GM18909 (cell line): Measurements from ENCODE around the gene TMCC1.
"Not testable (repeated sequence)": the region's sequence is repeated elsewhere in the genome, so short reads cannot be mapped to it uniquely, and the experiment has no call there.

Experiments
- ATAC-seq: cut with Tn5 transposase; IDR thresholded peaks from one replicate; pipeline ENCODE4 v1.9.1; 2021; ENCODE audit warnings: mild to moderate bottlenecking; ENCODE audit not compliant: unreplicated experiment, poor library complexity

TMCC1 gene

DNA sequence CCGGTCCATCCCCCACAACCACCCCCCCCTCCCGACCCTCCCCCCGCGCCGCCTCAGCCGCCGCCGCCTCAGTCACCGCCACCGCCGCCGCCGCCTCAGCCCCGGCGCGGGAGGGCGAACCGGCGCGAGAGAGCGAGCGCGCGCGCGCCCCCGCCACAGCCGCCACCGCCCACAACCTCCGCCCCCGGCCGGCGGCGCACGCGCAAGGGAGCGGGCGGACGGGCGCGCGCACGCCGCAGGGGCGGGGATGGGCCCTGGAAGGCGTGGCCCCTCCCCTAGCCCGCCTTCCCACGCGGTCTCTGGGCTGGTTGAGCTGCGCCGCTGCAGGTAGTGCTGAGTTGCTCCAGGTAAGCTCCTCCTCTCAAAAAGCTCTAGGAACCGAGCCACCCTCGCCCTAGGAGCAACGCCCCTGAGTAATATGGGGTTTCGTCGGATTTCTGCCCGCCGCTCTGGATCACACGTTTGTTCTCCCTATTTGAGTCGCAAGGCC, at the start of gene TMCC1:
Gene TMCC1 (minus strand): TSS at position 131 of the 490 bp plus-strand sequence.
- peak; percentile 82 for ATAC-seq

DNA sequence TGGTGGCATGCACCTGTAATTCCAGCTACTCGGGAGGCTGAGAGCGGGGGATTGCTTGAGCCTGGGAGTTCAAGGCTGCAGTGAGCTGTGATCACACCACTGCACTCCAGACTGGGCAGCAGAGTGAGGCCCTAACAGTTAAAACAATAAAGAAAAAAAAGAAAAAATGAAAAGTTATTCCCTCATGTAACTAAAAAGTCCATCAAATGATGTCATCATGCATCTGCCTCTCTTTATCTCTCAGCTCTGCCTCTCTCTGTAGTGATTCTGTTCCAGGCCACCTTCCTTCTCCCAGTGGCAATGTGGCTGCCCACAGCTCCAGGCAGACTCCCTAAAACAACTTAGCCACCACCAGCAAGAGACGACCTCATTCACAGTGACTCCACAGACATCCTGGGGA, 49.5 kb upstream of the TMCC1 start:
- ATAC-seq = no peak

DNA sequence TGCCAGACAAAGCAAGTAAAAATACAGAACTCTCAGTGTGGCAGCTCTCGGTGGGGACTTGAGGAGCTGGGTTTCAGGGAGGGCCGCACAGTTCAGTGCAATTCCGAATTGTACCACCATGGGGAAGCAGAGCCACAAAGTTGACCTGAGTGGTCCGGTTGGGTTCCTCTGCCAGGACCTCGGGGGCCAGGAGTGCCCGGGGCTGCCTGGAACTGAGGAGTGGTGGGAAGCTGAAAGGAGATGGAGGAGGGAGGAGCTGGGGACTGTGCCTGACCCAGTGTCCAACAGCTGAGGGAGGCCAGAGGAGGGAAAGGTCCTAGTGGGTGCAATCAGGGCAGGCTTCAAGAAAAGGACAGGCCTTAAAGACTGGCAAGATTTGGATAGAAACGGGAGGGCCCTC, 48.8 kb upstream of the TMCC1 start:
- ATAC-seq = no peak

DNA sequence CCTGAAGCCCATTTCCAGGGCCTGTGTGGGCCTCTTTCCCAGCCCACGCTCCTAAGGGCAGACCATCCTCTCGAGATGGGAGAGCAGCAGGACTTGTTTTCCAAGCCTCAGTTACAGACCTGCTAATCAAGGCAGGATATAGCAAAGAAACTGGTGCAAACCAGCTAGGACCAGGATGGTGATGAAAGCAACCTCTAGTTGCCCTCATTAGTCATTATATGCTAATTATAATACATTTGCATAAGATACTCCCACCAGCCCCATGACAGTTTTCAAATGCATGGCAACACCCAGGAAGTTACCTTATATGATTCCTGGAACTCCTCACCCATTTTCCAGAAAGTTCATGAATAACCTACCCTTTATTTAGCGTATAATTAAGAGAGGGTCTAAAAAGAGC, 46.6 kb upstream of the TMCC1 start:
- no peak for ATAC-seq

DNA sequence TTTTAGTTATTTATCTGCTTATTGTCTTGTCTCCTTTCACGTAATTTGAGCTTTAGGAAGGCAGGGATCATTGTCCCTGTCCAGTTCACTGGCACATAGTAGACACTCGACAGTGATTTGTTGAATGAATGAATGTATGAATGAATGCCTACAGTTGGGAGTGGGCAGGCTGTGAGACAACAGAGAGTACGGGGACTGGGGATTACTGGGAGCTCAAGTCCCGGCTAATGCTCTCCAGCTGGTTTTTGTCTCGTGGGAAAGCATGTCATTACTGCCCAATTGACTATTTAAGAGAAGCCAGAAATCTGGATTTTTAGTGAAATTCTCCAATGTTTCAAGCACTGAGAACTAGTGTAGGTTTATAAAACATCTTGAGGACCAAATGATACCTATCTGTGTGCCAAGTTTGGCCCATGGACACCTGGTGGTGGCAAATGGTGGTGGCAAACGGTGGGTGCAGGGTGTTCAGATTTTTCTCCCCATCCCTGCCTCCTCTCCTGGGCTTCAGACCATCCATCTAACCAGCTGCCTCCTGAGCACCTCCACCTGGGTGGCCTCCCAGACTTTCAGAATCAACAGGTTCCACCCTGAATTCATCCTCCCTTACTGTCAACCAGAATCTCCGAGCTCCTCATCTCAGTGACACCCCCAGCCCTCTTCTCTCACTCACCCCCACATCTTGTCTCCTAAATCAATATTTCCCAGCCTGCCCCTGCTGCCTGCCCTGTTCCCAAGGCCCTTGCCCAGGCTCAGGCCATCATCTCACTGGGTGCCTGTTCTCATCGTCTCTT, 44.8 kb upstream of the TMCC1 start:
- ATAC-seq = no peak

DNA sequence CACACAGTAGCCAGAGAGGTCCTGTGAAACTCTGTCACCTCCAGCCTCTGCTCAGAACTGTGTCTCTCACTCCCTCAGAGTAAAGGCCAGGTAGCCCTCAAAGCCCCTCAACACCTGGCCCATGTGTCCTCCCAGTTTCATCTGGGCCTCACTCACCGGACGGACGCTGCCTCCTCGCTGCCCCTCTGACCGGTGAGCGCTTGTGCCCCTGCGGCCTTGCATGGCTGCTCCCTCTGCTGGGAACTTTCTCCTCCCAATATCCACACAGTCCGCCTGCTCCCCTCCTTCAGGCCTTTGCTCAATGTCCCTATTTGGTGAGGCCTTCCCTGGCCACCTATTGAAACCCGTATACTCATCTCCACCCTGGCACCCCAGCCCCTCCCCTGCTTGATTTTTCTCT, 44.2 kb upstream of the TMCC1 start:
- no peak for ATAC-seq

DNA sequence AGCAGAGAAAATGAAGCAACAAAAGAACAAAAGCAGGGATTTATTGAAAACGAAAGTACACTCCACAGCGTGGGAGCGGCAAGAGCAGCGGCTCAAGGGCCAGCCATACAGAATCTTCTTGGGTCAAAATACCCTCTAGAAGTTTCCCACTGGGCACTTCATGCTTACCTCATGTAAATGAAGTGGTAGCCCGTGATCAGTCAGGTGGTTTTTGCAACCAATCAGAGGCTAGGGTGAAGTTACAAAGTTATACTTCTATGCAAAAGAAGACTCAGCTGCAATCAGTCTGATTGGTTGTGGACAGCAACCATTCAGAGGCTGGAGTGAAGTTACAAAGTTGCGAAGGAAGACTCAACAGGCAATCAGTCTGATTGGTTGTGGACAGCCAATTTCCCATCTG, 43.2 kb upstream of the TMCC1 start:
- ATAC-seq = no peak

DNA sequence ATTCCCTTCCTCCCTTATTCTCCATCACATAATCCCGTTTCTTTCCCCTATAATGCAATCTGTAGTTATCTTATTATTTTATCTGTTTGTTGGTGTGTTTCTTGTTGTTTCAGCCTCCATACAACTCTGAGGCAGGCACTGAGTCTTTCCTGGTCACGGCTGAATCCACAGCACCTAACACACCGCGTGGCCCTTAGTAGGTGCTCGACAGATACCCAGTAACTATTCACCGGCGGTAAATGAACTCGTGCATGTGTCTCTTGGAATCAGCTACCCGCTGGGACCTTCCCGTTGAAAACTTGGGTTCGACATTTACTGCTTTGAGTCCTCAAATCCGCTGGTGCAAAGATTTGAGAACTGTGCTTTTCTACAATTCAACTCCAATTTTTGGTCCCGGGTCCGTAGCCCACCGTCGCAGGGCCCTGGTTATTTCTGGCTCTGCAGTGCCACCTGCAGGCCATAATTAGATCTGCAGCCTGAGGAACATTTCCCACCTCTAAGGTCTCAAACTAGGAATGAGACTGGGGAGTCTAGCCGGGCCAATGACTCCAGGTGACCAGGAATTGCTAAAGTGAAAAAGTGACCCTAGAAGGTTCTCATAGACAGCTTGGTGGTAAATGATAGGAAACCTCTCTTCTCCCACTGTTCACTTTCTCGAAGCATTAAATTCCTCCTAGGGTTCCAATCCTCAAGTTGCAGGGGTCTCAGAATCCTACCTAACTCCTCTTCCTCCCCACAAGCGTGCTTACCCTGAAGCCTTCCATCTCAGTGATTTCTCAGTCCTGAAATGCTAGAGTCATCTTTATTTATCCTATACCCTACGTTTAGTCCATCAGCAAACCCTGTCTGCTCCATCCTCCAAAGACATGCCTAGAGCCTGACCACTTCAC, 41.0 kb upstream of the TMCC1 start:
- ATAC-seq = no peak

DNA sequence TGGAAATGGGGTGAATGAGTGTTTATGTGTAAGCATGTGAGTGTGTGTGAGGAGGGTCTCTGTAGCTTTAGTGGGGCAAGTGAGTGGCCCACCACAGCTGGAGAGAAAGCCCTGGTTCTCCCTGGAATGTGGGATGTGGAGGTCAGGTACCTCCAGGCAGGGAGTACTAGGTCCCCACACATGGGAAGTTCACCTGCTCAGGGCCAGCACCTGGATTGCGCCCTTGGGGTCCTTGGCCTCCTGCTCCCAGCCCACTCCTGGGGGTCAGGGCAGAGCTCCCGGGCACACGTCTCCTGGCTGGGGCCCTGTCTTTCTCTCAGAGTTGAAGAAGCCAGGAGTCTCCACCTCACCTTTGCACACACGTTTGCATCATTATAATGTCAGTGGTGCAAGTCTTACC, 40.0 kb upstream of the TMCC1 start:
- no peak for ATAC-seq

DNA sequence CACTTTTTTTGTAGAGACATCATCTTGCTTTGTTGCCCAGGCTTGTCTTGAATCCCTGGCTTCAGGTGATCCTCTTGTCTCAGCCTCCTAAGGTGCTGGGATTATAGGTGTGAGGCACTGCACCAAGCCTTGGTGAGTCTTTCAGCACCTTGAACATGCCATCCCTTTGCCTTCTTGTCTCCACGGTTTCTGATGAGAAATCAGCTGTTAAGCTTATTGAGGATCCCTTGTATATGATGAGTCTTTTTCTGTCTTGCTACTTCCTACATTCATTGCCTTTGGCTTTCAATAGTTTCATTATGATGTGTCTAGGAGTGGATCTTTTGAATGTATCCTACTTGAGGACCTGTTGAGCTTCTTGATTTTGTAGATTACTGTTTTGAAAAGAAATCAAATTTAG, 35.9 kb upstream of the TMCC1 start:
- no peak for ATAC-seq

DNA sequence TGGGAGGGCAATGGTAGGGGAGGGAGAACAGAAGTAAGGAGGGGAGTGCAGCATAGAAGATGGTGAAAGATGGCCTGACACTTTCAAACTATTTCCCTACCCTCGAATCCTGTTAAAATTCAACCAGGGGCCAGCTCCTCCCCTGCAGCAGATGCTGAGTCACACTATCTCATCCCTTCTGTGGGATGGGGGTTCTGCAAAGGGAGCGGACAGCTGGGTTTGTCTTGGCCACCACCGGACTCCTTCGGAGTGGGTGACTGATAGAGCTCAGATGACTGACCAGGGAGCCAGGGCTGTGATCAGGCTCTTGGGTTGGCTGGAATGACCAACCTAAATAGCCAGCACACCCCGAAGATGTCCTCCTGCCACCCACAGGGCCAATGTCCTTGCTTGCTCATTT, 33.6 kb upstream of the TMCC1 start:
- no peak for ATAC-seq

DNA sequence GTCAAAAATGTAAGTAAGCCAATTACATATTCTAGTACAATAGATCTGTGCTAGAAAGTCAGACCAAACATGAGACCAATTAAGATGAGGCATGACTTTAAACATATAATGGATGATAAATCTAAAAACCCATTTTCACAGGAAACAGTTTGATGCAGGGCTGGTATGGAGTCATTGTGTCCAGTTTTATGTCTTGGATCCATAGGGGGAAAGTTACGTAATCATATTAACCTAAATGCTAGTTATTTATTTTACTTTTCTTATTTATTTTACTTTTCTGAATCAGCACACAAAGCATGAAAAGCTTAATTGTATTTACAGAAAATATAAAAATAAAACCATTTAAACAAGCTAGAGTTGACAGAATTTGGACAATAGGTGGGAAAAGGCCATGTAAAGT, 26.3 kb upstream of the TMCC1 start:
- no peak for ATAC-seq

DNA sequence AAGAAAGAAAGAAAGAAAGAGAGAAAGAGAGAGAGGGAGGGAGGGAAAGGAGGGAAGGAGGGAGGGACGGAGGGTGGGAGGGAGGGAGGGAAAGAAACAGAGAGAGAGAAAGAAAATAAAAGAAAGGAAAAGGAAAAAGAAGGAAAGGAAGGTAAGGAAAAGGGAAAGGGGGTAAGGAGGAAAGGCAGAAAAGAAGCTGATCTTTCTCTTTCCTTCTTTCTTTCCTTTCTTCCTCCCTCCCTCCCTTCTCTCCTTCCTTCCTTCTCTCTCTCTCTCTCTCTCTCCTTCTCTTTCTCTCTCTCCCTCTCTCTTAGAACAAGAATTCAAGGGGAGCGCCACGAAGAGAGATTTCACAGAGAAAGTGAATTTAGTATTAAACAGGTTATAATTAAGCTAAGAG, 25.8 kb upstream of the TMCC1 start:
- no peak for ATAC-seq

DNA sequence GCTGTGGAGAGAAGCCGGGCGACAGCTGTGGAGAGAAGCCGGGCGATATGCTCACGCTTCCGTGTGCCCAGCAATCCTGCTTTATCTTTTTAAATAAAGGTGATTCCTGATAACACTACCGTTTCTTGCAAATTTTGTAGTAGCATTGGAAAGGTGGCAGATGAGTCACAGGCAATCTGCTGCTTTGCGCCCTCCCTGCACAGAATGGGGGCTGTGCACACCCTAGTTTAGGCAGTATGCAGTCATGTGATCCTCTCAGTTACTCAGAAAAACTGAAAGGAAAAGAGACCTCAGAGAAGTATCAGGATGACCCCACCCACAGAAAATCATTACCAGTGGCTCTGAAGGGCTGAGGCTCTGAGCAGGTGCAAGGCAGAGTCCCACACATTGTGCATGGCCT, 24.9 kb upstream of the TMCC1 start:
- ATAC-seq = no peak

DNA sequence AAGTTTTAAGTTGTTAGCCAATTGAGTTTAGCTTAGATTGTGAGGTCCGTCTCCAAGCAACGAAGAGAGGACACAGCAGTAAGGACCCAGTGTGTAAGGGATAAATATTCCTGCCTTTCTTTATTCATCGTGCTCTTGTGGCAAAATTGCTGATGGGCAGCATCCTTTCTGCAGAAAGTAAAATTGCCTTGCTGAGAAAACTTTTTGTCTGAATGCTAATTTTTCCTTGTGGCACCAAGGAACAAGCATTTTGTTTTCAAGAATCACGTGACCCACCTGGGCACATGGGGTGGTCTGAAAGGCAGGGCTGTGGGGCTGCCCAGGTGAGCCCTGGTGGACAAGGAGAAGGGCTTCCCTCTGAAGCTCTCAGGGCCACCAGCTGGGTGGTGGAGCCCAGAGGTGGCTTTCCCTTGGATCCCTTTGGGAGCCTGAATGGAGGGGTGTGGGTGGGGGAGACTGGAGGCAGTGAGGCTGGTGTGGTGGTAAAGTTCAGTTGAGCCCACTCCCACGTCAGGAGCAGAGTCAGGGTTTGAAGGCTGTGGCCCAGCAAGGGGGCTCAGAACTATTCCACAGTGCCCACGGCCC, 24.0 kb upstream of the TMCC1 start:
- no peak for ATAC-seq

DNA sequence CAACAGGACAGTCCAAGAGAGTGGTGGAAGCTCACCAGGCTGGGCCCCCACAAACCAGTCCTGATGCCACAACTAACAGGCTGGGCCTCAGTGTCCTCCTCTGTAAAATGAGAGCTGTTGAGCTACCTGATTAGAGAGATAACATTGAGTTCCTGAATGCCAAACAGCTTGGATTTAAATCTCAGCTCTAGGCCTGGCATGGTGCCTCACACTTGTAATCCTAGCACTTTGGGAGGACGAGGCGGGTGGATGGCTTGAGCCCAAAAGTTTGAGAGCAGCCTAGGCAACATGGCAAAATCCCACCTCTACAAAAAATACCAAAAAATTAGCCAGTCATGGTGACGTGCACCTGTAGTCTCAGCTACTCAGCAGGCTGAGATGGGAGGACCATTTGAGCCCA, 20.1 kb upstream of the TMCC1 start:
- no peak for ATAC-seq

DNA sequence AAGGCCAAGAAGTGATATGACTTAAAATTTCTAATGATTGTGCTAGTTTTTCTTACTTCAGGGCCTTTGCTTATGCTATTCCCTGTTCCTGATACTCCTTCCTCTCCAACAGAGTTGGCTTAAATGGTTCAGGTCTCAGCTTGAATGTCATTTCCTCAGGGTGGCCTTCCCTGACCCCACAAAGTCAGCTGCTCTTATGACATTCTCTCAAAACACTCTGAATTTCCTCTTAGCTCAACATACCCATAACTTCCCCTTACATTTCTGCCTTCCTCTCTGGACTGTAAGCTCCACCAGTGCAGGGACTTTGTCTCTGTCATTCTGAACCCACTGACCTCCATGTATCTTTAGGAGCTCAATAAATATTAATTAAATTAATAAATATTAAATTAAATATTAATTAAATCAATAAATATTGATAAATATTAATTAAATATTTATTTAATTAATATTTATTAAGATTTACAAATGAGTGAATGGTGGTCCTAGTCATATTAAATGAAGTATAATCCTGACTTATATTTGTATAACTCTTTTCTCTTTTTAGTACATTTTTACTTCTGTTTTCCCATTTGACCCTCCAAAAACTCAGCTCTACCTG, 17.9 kb upstream of the TMCC1 start:
- ATAC-seq = no peak

DNA sequence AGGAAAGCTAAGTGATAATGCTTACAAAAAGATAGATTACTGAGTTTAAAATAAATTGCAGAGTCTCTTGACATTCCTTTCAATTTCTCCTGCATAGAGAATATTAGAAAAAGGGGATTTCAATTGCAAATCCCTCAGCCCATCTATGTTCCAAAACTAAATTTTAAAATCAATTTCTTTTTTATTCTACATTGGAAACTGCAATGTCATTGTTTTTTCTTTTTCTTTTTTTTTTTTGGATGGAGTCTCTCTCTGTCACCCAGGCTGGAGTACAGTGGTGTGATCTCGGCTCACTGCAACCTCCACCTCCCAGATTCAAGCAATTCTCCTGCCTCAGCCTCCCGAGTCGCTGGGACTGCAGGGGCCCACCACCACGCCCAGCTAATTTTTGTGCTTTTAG, 15.7 kb upstream of the TMCC1 start:
- ATAC-seq = not testable (repeated sequence)

DNA sequence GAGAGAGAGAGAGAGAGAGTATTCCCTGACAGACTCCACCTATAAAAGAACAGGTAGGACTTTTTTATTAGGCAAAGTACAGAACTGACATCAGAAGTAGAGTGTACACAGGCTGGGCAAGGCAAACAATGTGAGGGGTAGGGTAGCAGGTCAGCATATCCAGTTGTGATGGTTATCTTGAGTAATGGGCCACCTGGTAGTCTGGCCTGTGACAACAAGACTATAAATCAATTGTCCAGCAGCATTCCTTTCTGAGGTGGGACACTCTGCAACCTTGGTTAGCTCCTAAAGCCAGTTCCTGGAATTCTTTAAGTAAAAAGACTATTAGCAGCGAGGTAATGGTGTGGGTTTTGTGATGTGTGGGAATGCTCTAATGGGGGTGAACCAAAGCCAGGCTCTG, 14.9 kb upstream of the TMCC1 start:
- no peak for ATAC-seq

DNA sequence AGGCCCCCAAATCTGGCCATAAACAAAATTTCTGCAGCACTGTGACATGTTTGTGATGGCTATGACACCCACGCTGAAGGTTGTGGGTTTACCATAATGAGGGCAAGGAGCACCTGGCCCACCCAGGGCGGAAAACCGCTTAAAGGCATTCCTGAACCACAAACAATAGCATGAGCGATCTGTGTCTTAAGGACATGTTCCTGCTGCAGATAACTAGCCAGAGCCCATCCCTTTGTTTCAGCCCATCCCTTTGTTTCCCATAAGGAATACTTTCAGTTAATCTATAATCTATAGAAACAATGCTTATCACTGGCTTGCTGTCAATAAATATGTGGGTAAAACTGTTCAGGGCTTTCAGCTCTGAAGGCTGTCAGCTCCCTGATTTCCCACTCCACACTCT, 7.8 kb upstream of the TMCC1 start:
- not testable (repeated sequence) for ATAC-seq

DNA sequence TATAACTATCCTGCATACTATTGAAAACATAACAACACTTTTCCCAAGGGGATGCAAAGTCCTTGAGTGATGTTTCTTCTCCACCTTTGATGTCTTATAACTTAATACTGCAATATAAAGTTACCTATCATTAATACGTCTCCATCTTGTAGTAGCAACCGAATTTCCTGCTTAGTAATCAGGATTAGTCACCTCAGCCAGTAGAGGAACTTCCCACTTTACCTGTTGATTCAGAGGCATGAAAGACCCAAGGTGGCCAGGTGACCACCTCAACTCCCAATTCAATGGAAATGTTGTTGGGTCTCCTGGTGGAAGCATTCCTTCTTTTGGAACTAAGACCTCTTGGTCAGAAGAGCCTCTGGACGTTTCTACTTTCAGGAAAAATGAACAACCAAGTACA, 3.5 kb upstream of the TMCC1 start:
- ATAC-seq = no peak
